ENCODE measurements around the gene SCIMP.
"Not testable (repeated sequence)": the region's sequence is repeated elsewhere in the genome, so short reads cannot be mapped to it uniquely, and the experiment has no call there.

The SCIMP gene

DNA sequence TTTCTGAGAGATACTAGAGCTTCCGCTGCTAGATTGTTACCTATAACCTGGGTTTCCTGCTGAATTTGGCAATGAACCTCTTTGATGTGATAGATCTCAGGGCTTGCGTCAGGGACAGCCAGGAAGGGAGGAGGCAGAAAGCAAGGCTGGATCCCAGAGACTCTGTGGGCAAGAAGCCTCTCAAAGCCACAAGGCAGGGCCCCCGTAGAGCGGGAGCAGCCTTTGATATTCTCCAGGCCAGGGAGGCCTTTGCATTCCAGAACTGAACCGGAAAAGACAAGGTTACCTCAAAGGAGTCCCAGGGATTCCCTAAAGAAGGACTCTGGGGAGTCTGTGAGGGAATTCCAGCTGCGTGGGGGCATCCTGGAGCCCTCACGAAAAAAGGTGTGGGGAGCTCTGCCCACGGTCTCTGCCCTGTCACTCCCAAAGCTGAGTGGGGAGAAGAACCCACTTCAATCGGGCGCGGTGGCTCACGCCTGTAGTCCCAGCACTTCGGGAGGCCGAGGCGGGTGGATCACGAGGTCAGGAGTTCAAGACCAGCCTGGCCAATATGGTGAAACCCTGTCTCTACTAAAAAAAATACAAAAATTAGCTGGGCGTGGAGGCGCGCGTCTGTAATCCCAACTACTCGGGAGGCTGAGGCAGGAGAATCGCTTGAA is 14.3 kb upstream of the SCIMP start:
- no peaks in the 10 kb centered on the region for H3K4me1 ChIP-seq
- H3K27me3 ChIP-seq: peaks cover 0 to 11% of the 10 kb centered on the region in 2 donors
- no peak overlapping the region for H3K27ac ChIP-seq
- no peaks in the 10 kb centered on the region for H3K36me3 ChIP-seq
- TF ChIP-seq, protein P1, sequence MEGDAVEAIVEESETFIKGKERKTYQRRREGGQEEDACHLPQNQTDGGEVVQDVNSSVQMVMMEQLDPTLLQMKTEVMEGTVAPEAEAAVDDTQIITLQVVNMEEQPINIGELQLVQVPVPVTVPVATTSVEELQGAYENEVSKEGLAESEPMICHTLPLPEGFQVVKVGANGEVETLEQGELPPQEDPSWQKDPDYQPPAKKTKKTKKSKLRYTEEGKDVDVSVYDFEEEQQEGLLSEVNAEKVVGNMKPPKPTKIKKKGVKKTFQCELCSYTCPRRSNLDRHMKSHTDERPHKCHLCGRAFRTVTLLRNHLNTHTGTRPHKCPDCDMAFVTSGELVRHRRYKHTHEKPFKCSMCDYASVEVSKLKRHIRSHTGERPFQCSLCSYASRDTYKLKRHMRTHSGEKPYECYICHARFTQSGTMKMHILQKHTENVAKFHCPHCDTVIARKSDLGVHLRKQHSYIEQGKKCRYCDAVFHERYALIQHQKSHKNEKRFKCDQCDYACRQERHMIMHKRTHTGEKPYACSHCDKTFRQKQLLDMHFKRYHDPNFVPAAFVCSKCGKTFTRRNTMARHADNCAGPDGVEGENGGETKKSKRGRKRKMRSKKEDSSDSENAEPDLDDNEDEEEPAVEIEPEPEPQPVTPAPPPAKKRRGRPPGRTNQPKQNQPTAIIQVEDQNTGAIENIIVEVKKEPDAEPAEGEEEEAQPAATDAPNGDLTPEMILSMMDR (IDR thresholded peaks at IDR 0.05): no peak
- no peaks in the 10 kb centered on the region for H3K9me3 ChIP-seq
- H3K4me3 ChIP-seq: no peak overlapping the region
- intact Hi-C loops (cut with DNase I; ENCODE audit: low total_unique reads): loop anchor here (5.0 kb wide), 1 partner anchor 193 kb away; no protein-coding TSS in a partner anchor
- DNase-seq: no peak

DNA sequence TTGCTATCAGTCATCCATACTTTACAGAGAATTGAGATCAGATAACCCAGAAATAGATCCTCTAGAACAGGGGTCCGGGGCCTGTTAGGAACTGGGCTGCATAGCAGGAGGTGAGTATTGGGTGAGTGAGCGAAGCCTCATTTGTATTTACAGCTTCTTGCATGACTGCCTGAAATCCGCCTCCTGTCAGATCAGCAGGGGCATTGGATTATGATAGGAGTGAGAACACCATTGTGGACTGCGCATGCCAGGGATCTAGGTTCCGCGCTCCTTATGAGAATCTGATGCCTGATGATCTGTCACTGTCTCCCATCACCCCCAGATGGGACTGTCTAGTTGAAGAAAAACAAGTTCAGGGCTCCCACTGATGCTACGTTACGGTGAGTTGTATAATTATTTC is 13.0 kb upstream of the SCIMP start:
- TF ChIP-seq, protein P1 (IDR thresholded peaks at IDR 0.05): no peak
- no peak for DNase-seq
- Histone ChIP-seq H3K27ac (no peak overlapping the region), H3K27me3 (peaks cover 0 to 19% of the 10 kb centered on the region in 2 donors), H3K36me3 (no peaks in the 10 kb centered on the region), H3K4me1 (no peaks in the 10 kb centered on the region), H3K9me3 (no peaks in the 10 kb centered on the region), H3K4me3 (no peak overlapping the region)
- intact Hi-C loops (cut with DNase I; ENCODE audit: low total_unique reads): loop anchor here (5.0 kb wide), 1 partner anchor 195 kb away; no protein-coding TSS in a partner anchor

DNA sequence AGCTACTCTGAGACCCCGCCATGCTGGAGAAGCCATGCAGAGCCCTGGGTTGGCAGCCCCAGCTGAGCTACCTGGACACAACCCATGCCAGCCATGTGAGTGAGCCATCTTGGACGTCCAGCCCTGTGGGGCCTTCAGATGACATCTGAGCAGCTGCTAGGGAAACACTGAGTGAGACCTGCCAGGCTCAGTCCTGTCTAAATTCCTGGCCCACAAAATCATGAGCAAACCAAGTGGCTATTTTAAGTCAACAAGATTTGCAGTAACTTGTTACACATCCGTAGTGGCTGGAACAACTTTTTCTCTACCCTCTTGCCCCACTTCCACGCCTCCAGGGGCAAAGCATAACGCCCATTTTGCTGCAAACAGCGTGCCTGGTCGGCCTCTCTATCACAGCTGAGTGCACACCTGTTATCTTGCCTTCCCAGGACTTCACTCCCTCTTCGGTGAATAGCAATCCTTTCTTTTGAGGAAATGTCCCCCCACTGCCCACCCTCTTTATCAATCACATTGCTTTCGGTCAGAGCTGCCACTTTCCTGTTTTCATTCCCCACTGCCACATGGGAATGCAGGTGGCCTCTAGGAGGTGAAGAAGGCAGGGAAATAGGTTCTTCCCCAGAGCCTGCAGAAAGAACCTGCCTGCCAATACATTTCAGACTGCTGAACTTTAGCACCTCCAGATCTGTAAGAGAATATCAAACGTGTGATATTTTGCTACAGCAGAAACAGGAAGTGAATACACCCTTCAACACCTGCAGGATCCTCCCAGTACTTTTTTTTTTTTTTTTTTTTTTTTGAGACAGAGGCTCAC is 7.4 kb upstream of the SCIMP start:
- intact Hi-C loops (cut with DNase I; ENCODE audit: low total_unique reads): no loop called here
- TF ChIP-seq, protein P1 (IDR thresholded peaks at IDR 0.05): no peak
- H3K9me3 ChIP-seq: no peaks in the 10 kb centered on the region
- no peaks in the 10 kb centered on the region for H3K36me3 ChIP-seq
- DNase-seq: no peak
- H3K4me1 ChIP-seq: no peaks in the 10 kb centered on the region
- no peak overlapping the region for H3K27ac ChIP-seq
- peaks cover 0 to 14% of the 10 kb centered on the region in 2 donors for H3K27me3 ChIP-seq
- no peak overlapping the region for H3K4me3 ChIP-seq

DNA sequence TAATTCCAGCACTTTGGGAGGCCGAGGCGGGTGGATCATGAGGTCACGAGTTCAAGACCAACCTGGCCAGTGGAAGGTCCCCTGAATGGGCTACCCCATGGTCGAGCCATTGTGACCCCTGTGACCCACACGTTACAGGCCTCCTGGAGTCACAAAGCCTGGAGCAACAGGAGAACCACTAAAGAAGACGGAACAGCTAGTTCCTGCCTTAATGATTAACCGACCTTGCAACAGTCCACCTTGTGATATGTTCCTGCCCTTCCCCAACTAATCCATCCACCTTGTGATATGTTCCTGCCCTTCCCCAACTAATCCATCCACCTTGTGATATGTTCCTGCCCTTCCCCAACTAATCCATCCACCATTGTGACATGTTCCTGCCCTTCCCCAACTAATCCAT is 5.1 kb upstream of the SCIMP start:
- H3K27ac ChIP-seq; intact Hi-C loops (cut with DNase I; ENCODE audit: low total_unique reads); H3K9me3 ChIP-seq; DNase-seq; H3K4me1 ChIP-seq; H3K4me3 ChIP-seq: not testable (repeated sequence)
- Histone ChIP-seq H3K27me3 (peaks cover 0 to 12% of the 10 kb centered on the region in 2 donors), H3K36me3 (peaks cover 0 to 11% (median 2%) of the 10 kb centered on the region in 3 donors)

DNA sequence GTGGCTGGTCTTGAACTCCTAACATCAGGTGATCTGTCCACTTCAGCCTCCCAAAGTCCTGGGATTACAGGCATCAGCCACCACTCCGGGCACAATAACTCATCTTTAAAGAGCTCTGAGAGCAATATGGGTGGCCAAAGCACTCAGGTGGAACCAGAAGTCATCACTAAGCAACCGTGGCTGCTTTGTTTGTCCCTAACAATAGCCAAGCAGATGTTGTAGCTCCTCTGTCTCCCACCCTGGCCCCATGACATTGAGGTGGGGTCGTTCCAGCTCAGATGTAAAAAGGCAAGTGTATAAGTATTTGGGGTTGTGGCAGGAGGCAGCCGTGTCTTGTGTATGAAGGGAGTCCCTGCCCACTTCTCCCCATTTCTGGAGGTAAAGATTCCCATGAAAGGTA is 3.7 kb upstream of the SCIMP start:
- H3K27me3 ChIP-seq: peaks cover 0 to 4% of the 10 kb centered on the region in 2 donors

More for the DNA sequence above, 3.7 kb upstream of the SCIMP start:
- no peak overlapping the region for H3K27ac ChIP-seq
- no peaks in the 10 kb centered on the region for H3K9me3 ChIP-seq
- H3K36me3 ChIP-seq: peaks cover 0 to 25% (median 4%) of the 10 kb centered on the region in 3 donors
- TF ChIP-seq, protein P1 (IDR thresholded peaks at IDR 0.05): no peak
- DNase-seq: no peak
- no peak overlapping the region for H3K4me3 ChIP-seq
- intact Hi-C loops (cut with DNase I; ENCODE audit: low total_unique reads): no loop called here
- H3K4me1 ChIP-seq: no peaks in the 10 kb centered on the region

Data from tibial artery (tissue), 4 donors.